ENCODE data around the gene APMAP. TPM values are rescaled to one million over a fixed set of nuclear protein-coding genes. Genes with fewer than 3 reads are reported as not detected.
"Not testable (repeated sequence)": the region's sequence is repeated elsewhere in the genome, so short reads cannot be mapped to it uniquely, and the experiment has no call there.

APMAP gene
- total RNA-seq, 2 donors from 2014 or later, result 70.5 to 93.8 TPM

DNA sequence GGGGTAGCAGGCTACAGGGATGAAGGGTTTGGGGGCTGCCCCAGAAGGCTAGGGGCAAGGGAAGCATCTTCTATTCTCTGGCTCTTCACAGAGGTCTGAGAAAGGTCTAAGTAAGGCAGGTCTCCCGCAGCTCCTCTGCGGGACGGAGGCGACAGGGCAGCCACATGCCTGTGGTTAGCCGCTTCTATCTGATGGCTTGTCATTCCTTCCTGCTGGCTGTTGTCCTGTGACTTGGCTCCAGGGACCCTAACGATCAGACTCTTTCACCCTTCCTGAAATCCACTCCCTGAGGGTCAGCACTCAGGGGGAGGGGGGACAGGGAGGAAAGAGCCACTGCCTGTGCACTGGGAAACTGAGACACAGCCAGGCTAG, 42.8 kb downstream of the APMAP start:
- no peaks in the 10 kb centered on the region for H3K9me3 ChIP-seq
- no peak for DNase-seq (ENCODE audit: low spot score)
- H3K27me3 ChIP-seq (replicated peaks; ENCODE audit: insufficient read depth), result no peaks in the 10 kb centered on the region
- H3K36me3 ChIP-seq, result no peaks in the 10 kb centered on the region
- TF ChIP-seq POLR2AphosphoS5 (IDR thresholded peaks at IDR 0.05), result no peak
- TF ChIP-seq, protein P1, sequence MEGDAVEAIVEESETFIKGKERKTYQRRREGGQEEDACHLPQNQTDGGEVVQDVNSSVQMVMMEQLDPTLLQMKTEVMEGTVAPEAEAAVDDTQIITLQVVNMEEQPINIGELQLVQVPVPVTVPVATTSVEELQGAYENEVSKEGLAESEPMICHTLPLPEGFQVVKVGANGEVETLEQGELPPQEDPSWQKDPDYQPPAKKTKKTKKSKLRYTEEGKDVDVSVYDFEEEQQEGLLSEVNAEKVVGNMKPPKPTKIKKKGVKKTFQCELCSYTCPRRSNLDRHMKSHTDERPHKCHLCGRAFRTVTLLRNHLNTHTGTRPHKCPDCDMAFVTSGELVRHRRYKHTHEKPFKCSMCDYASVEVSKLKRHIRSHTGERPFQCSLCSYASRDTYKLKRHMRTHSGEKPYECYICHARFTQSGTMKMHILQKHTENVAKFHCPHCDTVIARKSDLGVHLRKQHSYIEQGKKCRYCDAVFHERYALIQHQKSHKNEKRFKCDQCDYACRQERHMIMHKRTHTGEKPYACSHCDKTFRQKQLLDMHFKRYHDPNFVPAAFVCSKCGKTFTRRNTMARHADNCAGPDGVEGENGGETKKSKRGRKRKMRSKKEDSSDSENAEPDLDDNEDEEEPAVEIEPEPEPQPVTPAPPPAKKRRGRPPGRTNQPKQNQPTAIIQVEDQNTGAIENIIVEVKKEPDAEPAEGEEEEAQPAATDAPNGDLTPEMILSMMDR (IDR thresholded peaks at IDR 0.05), result no peak
- TF ChIP-seq POLR2A (IDR thresholded peaks at IDR 0.05), result no peak
- WGBS, result 19% methylated on average over 6 of the region's 6 CpGs
- H3K4me1 ChIP-seq (replicated peaks), result no peaks in the 10 kb centered on the region
- no peak overlapping the region for H3K27ac ChIP-seq
- H3K4me3 ChIP-seq, result peak overlapping the region in 1 of 2 donors; percentile 4
- intact Hi-C loops (cut with DNase I), result no loop called here

DNA sequence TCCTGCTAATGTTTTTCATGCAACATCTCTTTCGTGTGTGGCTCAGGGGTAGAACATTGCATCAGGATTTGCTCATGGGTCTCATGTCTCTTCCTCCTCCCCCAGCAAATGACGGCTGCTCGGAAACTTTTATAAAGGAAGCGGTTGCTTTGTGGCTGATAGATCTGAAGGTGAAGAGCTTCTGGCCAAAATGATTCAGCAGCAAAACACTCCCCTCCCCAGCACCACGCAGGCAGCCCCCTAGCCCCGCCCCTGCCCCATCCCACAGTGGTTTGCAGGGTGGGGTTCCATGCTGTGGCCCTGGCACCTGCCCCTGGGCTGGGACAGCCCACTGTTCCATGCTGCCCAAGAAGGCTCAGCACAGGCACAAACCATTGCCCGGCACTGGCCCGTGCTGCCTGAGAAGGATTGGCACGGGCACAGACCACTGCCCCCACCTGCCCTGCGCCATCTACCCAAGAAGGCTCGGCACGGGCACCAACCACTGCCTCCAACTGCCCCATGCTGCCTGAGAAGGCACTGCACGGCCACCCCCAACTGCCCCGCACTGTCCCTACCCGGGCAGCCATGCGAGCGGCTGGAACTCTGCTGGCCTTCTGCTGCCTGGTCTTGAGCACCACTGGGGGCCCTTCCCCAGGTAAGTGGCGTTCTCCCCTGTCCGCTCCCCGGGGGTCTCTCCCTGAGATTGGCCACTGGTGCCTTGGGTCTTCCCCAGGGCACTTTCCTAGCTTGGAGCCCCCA, 43.4 kb downstream of the APMAP start, which contains the start of gene CST7:
Gene CST7 (plus strand): TSS at position 331 of the 741 bp plus-strand sequence. CDS start 237 bp downstream, at position 568.
- intact Hi-C loops (cut with DNase I), result no loop called here
- Histone ChIP-seq H3K27ac (no peak within 1 kb of the TSS), H3K4me3 (peak within 1 kb of the TSS in 1 of 2 donors; percentile 4), H3K9me3 (no peaks in the 10 kb centered on the region), H3K27me3 (replicated peaks; ENCODE audit: insufficient read depth) (no peaks in the 10 kb centered on the region), H3K36me3 (no peaks in the 10 kb centered on the region), H3K4me1 (replicated peaks) (no peaks in the 10 kb centered on the region)
- no peak for DNase-seq (ENCODE audit: low spot score)
- no peak for TF ChIP-seq POLR2AphosphoS5 (IDR thresholded peaks at IDR 0.05)
- no peak for TF ChIP-seq POLR2A (IDR thresholded peaks at IDR 0.05)
- TF ChIP-seq, protein P1 (IDR thresholded peaks at IDR 0.05), result no peak
- 77% methylated on average over 15 of the region's 20 CpGs for WGBS

DNA sequence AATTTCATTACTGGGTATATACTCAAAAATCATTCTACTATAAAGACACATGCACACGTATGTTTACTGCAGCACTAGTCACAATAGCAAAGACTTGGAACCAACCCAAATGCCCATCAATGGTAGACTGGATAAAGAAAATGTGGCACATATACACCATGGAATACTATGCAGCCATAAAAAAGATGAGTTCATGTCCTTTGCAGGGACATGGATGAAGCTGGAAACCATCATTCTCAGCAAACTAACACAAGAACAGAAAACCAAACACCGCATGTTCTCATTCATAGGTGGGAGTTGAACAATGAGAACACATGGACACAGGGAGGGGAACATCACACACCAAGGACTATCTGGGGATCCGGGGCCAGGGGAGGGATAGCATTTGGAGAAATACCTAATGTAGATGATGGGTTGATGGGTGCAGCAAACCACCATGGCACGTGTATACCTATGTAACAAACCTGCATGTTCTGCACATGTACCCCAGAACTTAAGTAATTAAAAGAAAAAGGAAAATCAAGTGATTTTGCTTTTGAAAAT, 44.1 kb downstream of the APMAP start:
- H3K9me3 ChIP-seq; H3K4me3 ChIP-seq; H3K27ac ChIP-seq; H3K36me3 ChIP-seq; intact Hi-C loops (cut with DNase I); DNase-seq (ENCODE audit: low spot score); H3K4me1 ChIP-seq (replicated peaks); H3K27me3 ChIP-seq (replicated peaks; ENCODE audit: insufficient read depth): not testable (repeated sequence)
- WGBS, result 68% methylated on average over 4 of the region's 4 CpGs

DNA sequence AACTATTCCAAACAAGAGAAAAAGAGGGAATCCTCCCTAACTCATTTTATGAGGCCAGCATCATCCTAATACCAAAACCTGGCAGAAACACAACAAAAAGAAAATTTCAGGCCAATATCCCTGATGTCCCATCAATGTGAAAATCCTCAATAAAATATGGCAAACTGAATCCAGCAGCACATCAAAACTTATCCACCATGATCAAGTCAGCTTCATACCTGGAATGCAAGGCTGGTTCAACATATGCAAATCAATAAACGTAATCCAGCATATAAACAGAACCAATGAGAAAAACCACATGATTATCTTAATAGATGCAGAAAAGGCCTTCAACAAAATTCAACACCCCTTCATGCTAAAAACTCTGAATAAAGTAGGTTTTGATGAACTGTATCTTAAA, 46.2 kb downstream of the APMAP start:
- DNase-seq (ENCODE audit: low spot score); H3K4me1 ChIP-seq (replicated peaks); H3K27ac ChIP-seq; H3K4me3 ChIP-seq; intact Hi-C loops (cut with DNase I); H3K27me3 ChIP-seq (replicated peaks; ENCODE audit: insufficient read depth); H3K36me3 ChIP-seq; H3K9me3 ChIP-seq: not testable (repeated sequence)
- WGBS, result 74% methylated on average over 1 of the region's 1 CpG

DNA sequence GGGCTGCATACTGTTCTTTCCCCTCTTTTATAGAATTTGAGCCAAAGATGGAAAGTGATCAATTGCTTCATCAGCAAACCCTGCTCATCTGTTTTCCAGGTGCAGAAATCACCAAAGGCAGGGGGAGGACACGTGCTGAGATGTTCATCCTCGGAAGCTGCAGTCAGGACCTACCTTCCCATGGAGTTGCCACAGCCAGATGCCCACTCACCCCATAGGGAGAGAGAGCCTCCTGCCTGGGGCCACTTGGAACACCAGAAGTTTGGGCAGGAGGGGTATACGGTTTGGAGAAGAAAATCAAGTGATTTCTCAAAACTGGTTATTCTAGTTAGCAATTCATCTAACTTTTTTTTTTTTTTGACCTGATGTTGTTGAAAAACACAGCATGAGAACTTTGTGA, 48.8 kb downstream of the APMAP start:
- Histone ChIP-seq H3K27me3 (replicated peaks; ENCODE audit: insufficient read depth) (no peaks in the 10 kb centered on the region), H3K36me3 (no peaks in the 10 kb centered on the region), H3K27ac (no peak overlapping the region), H3K4me3 (no peak overlapping the region), H3K4me1 (replicated peaks) (no peaks in the 10 kb centered on the region), H3K9me3 (no peaks in the 10 kb centered on the region)
- intact Hi-C loops (cut with DNase I), result no loop called here
- TF ChIP-seq POLR2A (IDR thresholded peaks at IDR 0.05), result no peak
- TF ChIP-seq, protein P1 (IDR thresholded peaks at IDR 0.05), result no peak
- TF ChIP-seq POLR2AphosphoS5 (IDR thresholded peaks at IDR 0.05), result no peak
- DNase-seq (ENCODE audit: low spot score), result no peak
- WGBS, result 54% methylated on average over 3 of the region's 3 CpGs

DNA sequence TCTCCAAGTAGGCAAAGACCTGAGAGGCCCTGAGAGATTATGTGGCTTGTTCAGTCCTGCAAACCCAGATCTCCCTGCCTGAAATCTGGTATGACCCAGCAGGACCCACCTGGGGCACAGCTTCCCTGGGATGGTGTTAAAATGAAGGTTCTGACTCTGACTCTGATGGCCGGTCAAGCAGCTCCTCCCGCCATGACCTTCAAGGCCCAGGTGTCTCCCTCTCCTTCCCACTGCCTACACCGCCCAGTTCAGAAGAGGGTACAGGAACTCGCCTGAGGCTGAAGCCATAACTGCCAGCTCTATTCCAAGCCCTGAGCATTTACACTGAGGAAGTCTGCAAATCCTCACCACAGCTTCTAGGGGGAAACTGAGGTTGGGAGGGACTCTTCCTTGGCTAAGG, 49.4 kb downstream of the APMAP start:
- no peak overlapping the region for H3K4me3 ChIP-seq
- TF ChIP-seq POLR2A (IDR thresholded peaks at IDR 0.05), result no peak
- no peak for TF ChIP-seq POLR2AphosphoS5 (IDR thresholded peaks at IDR 0.05)
- TF ChIP-seq, protein P1 (IDR thresholded peaks at IDR 0.05), result no peak
- no peaks in the 10 kb centered on the region for H3K9me3 ChIP-seq
- H3K4me1 ChIP-seq (replicated peaks), result no peaks in the 10 kb centered on the region
- H3K36me3 ChIP-seq, result no peaks in the 10 kb centered on the region
- H3K27me3 ChIP-seq (replicated peaks; ENCODE audit: insufficient read depth), result no peaks in the 10 kb centered on the region
- H3K27ac ChIP-seq, result no peak overlapping the region
- no peak for DNase-seq (ENCODE audit: low spot score)
- 100% methylated on average over 4 of the region's 4 CpGs for WGBS
- intact Hi-C loops (cut with DNase I), result no loop called here

Measured in prostate gland (tissue), 2 donors.